ENCODE results near the gene BCDIN3D. TPM values are rescaled to one million over a fixed set of nuclear protein-coding genes. Genes with fewer than 3 reads are reported as not detected.

The BCDIN3D gene
- total RNA-seq, 1 experiment from 2014 or later = 4.5 TPM

DNA sequence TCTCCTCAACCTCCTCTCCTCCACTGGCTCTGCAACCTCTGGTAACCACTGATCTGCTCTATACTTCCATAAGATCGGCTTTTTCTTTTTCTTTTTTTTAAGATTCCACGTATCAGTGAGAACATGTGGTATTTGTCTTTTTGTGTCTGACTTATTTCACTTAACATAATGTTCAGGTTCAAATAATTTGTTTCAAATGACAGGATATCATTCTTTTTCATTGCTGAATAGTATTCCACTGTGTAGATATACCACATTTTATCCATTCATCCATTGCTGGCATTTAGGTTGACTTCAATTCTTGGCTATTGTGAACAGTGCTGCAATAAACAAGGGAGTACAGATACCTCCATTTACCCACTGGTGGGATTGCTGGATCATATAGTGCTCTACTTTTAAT, 55.2 kb downstream of the BCDIN3D start:
- Histone ChIP-seq H3K27me3 (ENCODE audit: low read length) (no peaks in the 10 kb centered on the region), H3K36me3 (ENCODE audit: low read depth, low read length) (no peaks in the 10 kb centered on the region), H3K9me2 (replicated peaks; ENCODE audit: low read length) (no peaks in the 10 kb centered on the region), H3K4me1 (ENCODE audit: insufficient read depth, low read length) (peaks cover 7% of the 10 kb centered on the region; the same call in 1 of the 2 replicates), H3K4me2 (ENCODE audit: low read length) (no peak overlapping the region), H3K4me3 (ENCODE audit: low read length) (no peak overlapping the region), H3K9ac (ENCODE audit: low read length) (no peak overlapping the region), H3F3A (ENCODE audit: low read length, unreplicated experiment) (no peaks in the 10 kb centered on the region), H2AFZ (ENCODE audit: low read length) (no peak overlapping the region), H3K27ac (ENCODE audit: low read length) (no peak overlapping the region), H3K9me3 (ENCODE audit: low read length) (no peaks in the 10 kb centered on the region), H4K20me1 (ENCODE audit: low read length) (no peaks in the 10 kb centered on the region), H3K79me2 (ENCODE audit: low read length) (no peaks in the 10 kb centered on the region)
- DNase-seq (no peak), ATAC-seq (no peak)
- TF ChIP-seq EZH2 (IDR thresholded peaks at IDR 0.05; ENCODE audit: low read length, unreplicated experiment) = no peak
- TF ChIP-seq, protein P1, sequence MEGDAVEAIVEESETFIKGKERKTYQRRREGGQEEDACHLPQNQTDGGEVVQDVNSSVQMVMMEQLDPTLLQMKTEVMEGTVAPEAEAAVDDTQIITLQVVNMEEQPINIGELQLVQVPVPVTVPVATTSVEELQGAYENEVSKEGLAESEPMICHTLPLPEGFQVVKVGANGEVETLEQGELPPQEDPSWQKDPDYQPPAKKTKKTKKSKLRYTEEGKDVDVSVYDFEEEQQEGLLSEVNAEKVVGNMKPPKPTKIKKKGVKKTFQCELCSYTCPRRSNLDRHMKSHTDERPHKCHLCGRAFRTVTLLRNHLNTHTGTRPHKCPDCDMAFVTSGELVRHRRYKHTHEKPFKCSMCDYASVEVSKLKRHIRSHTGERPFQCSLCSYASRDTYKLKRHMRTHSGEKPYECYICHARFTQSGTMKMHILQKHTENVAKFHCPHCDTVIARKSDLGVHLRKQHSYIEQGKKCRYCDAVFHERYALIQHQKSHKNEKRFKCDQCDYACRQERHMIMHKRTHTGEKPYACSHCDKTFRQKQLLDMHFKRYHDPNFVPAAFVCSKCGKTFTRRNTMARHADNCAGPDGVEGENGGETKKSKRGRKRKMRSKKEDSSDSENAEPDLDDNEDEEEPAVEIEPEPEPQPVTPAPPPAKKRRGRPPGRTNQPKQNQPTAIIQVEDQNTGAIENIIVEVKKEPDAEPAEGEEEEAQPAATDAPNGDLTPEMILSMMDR (conservative IDR thresholded peaks at IDR 0.05; ENCODE audit: low read depth, low read length) = no peak
- no peak for TF ChIP-seq EZH2phosphoT487 (IDR thresholded peaks at IDR 0.05; ENCODE audit: borderline replicate concordance, low read length)
- intact Hi-C loops (cut with micrococcal nuclease) = no loop called here
- POLR2A ChIA-PET (ENCODE audit: unreplicated experiment) = no interaction called here
- CTCF ChIA-PET = no interaction called here
- TSS peak; percentile 16 for BruUV-seq (replicated peaks)

Other genes with a start within 250 kb of the BCDIN3D start
- gene FAM186B, start 237.5 kb downstream of the BCDIN3D start, total RNA-seq (2014; rRNA removed) = 0.80 and 1.1 TPM in 2 replicates
- gene PRPF40B, start 219.5 kb downstream of the BCDIN3D start, total RNA-seq (2014; rRNA removed) = 16.2 and 17.7 TPM in 2 replicates
- gene FMNL3, start 135.7 kb downstream of the BCDIN3D start, total RNA-seq (2014; rRNA removed) = 5.2 and 6.2 TPM in 2 replicates
- 396 and 402 TPM in 2 replicates for gene TMBIM6, start 101.5 kb downstream of the BCDIN3D start, total RNA-seq (2014; rRNA removed)
- 13.3 and 14.2 TPM in 2 replicates for gene NCKAP5L, start 14.7 kb downstream of the BCDIN3D start, total RNA-seq (2014; rRNA removed)
- 0.18 TPM in 1 of 2 replicates, not detected in the other for gene FAIM2, start 60.8 kb upstream of the BCDIN3D start, total RNA-seq (2014; rRNA removed)
- gene AQP2, start 107.6 kb upstream of the BCDIN3D start, total RNA-seq (2014; rRNA removed) = not detected in 2 replicates
- not detected in 2 replicates for gene AQP5, start 118.8 kb upstream of the BCDIN3D start, total RNA-seq (2014; rRNA removed)
- not detected in 2 replicates for gene AQP6, start 129.8 kb upstream of the BCDIN3D start, total RNA-seq (2014; rRNA removed)
- 95.3 and 97.9 TPM in 2 replicates for gene RACGAP1, start 182.4 kb upstream of the BCDIN3D start, total RNA-seq (2014; rRNA removed)
- 6.0 and 6.3 TPM in 2 replicates for gene ASIC1, start 214.5 kb upstream of the BCDIN3D start, total RNA-seq (2014; rRNA removed)
- gene SMARCD1, start 242.2 kb upstream of the BCDIN3D start, total RNA-seq (2014; rRNA removed) = 105 and 109 TPM in 2 replicates